HEK293T (cell line): ENCODE measurements around the gene DPP4.

Experiments used
- CTCF ChIA-PET: fragments of 350-600 bp; formaldehyde crosslinking; extraction: SDS; loops from one replicate; lab custom pipeline; 2021; ENCODE audit warnings: antibody characterized with exemption, inconsistent platforms; lab: Yijun Ruan, JAX
- POLR2A ChIA-PET: fragments of 350-600 bp; formaldehyde crosslinking; extraction: SDS; loops from one replicate; lab custom pipeline; 2020; ENCODE audit warnings: antibody characterized with exemption, inconsistent platforms; lab: Yijun Ruan, JAX
- DNase-seq: peaks from one replicate; pipeline ENCODE4 v3.0.0; 2012; ENCODE audit warnings: mixed read lengths; ENCODE audit errors: extremely low spot score
- ARNT ChIP-seq: fragments of 450-650 bp; IDR thresholded peaks from 2 replicates; pipeline ENCODE4 v1.6.1; 2017; ENCODE audit warnings: mild to moderate bottlenecking
- BHLHE40 ChIP-seq: fragments of 450-650 bp; IDR thresholded peaks from 2 replicates; pipeline ENCODE4 v1.6.1; 2016; ENCODE audit warnings: mild to moderate bottlenecking, moderate library complexity, borderline replicate concordance
- CTBP1 ChIP-seq: fragments of 450-650 bp; IDR thresholded peaks from 2 replicates; pipeline ENCODE4 v1.6.1; 2016; ENCODE audit warnings: borderline replicate concordance
- ELF4 ChIP-seq: fragments of 450-650 bp; IDR thresholded peaks from 2 replicates; pipeline ENCODE4 v1.6.1; 2017; ENCODE audit warnings: antibody characterized with exemption
- FOXA1 ChIP-seq: fragments of 450-650 bp; IDR thresholded peaks from 2 replicates; pipeline ENCODE4 v1.6.1; 2016; ENCODE audit warnings: mild to moderate bottlenecking
- FOXK2 ChIP-seq: fragments of 450-650 bp; IDR thresholded peaks from 2 replicates; pipeline ENCODE4 v1.6.1; 2016; ENCODE audit warnings: mild to moderate bottlenecking
- FOXM1 ChIP-seq: fragments of 450-650 bp; IDR thresholded peaks from 2 replicates; pipeline ENCODE4 v1.6.1; 2017; ENCODE audit warnings: mild to moderate bottlenecking, borderline replicate concordance
- HDGF ChIP-seq: fragments of 450-650 bp; IDR thresholded peaks from 2 replicates; pipeline ENCODE4 v1.6.1; 2017; ENCODE audit warnings: antibody characterized with exemption, borderline replicate concordance
- L3MBTL2 ChIP-seq: fragments of 450-650 bp; conservative IDR thresholded peaks from 2 replicates; pipeline ENCODE4 v1.6.1; 2016; ENCODE audit warnings: mild to moderate bottlenecking
- LEF1 ChIP-seq: fragments of 450-650 bp; IDR thresholded peaks from 2 replicates; pipeline ENCODE4 v1.6.1; 2017; ENCODE audit warnings: mild to moderate bottlenecking, borderline replicate concordance
- NFRKB ChIP-seq: fragments of 450-650 bp; IDR thresholded peaks from 2 replicates; pipeline ENCODE4 v1.6.1; 2016; ENCODE audit warnings: mild to moderate bottlenecking, moderate library complexity
- PKNOX1 ChIP-seq: fragments of 450-650 bp; IDR thresholded peaks from 2 replicates; pipeline ENCODE4 v1.6.1; 2016
- SP1 ChIP-seq: fragments of 450-650 bp; IDR thresholded peaks from 2 replicates; pipeline ENCODE4 v1.6.1; 2017
- SUZ12 ChIP-seq: fragments of 450-650 bp; IDR thresholded peaks from 2 replicates; pipeline ENCODE4 v1.6.1; 2016; ENCODE audit warnings: mild to moderate bottlenecking
- TARDBP ChIP-seq: fragments of 450-650 bp; IDR thresholded peaks from 2 replicates; pipeline ENCODE4 v1.6.1; 2016
- ZNF384 ChIP-seq: fragments of 450-650 bp; IDR thresholded peaks from 2 replicates; pipeline ENCODE4 v1.6.1; 2016

Gene DPP4

GRCh38 chr2:162060532-162060931 is 13.5 kb downstream of the DPP4 start:
- no peak for DNase-seq
- CTCF ChIA-PET = no interaction called here
- POLR2A ChIA-PET = no interaction called here
- TF ChIP-seq L3MBTL2 (no peak), CTBP1 (no peak), SP1 (no peak), SUZ12 (no peak), NFRKB (no peak), HDGF (no peak), ELF4 (no peak), FOXA1 (no peak), TARDBP (no peak), ARNT (no peak)

- no peak for TF ChIP-seq FOXM1
- TF ChIP-seq SP1 = no peak
- no peak for TF ChIP-seq CTBP1
- TF ChIP-seq FOXK2 = no peak
- TF ChIP-seq FOXA1 = no peak
- no peak for TF ChIP-seq NFRKB
- no peak for TF ChIP-seq BHLHE40
- TF ChIP-seq ARNT = no peak
- no peak for TF ChIP-seq ELF4
- TF ChIP-seq TARDBP = no peak
- no peak for TF ChIP-seq L3MBTL2
- TF ChIP-seq ZNF384 = no peak
- no peak for TF ChIP-seq LEF1
- TF ChIP-seq HDGF = no peak
- ChIA-PET CTCF (no interaction called here), POLR2A (no interaction called here)
- no peak for DNase-seq
These were observed 14.9 kb downstream of the DPP4 start for GRCh38 chr2:162058973-162059668.

GRCh38 chr2:162057426-162057825 is 16.6 kb downstream of the DPP4 start:
- CTCF ChIA-PET = no interaction called here
- POLR2A ChIA-PET = no interaction called here
- TF ChIP-seq L3MBTL2 = no peak
- TF ChIP-seq HDGF = no peak
- no peak for TF ChIP-seq SUZ12
- no peak for TF ChIP-seq FOXA1
- no peak for TF ChIP-seq SP1
- no peak for TF ChIP-seq BHLHE40
- no peak for TF ChIP-seq LEF1
- no peak for TF ChIP-seq NFRKB
- no peak for DNase-seq

- no peak for DNase-seq
- CTCF ChIA-PET = interaction anchor here (0.6 kb wide), 1 partner anchor 37 kb away, joined by 5 read pairs; no protein-coding TSS in a partner anchor
- no peak for TF ChIP-seq ELF4
- TF ChIP-seq NFRKB = no peak
- no peak for TF ChIP-seq SUZ12
- TF ChIP-seq PKNOX1 = no peak
- TF ChIP-seq L3MBTL2 = no peak
- TF ChIP-seq TARDBP = no peak
- TF ChIP-seq ARNT = no peak
- TF ChIP-seq LEF1 = no peak
- TF ChIP-seq FOXK2 = no peak
- no peak for TF ChIP-seq HDGF
- TF ChIP-seq BHLHE40 = no peak
- no peak for TF ChIP-seq FOXM1
- no peak for TF ChIP-seq CTBP1
- no peak for TF ChIP-seq SP1
- TF ChIP-seq ZNF384 = no peak
- no peak for TF ChIP-seq FOXA1
- POLR2A ChIA-PET = no interaction called here
These were observed 17.1 kb downstream of the DPP4 start for GRCh38 chr2:162056796-162057399.

- ChIA-PET POLR2A (no interaction called here), CTCF (no interaction called here)
- TF ChIP-seq HDGF (no peak), SP1 (no peak), CTBP1 (no peak), ARNT (no peak), NFRKB (no peak), SUZ12 (no peak), FOXK2 (no peak), FOXA1 (no peak), FOXM1 (no peak), ZNF384 (no peak), L3MBTL2 (no peak), PKNOX1 (no peak), TARDBP (no peak), BHLHE40 (no peak)
- DNase-seq = no peak
These were observed 20.2 kb downstream of the DPP4 start for GRCh38 chr2:162053808-162054155.

GRCh38 chr2:162053066-162053807 is 20.8 kb downstream of the DPP4 start:
- no peak for DNase-seq
- POLR2A ChIA-PET = no interaction called here
- CTCF ChIA-PET = no interaction called here
- no peak for TF ChIP-seq SP1
- TF ChIP-seq BHLHE40 = no peak
- no peak for TF ChIP-seq PKNOX1
- no peak for TF ChIP-seq HDGF
